ENCODE data around the gene CATSPERD. TPM values are rescaled to one million over a fixed set of nuclear protein-coding genes. Genes with fewer than 3 reads are reported as not detected.

Gene CATSPERD
- total and polyA plus RNA-seq, 2 donors, result not detected

DNA sequence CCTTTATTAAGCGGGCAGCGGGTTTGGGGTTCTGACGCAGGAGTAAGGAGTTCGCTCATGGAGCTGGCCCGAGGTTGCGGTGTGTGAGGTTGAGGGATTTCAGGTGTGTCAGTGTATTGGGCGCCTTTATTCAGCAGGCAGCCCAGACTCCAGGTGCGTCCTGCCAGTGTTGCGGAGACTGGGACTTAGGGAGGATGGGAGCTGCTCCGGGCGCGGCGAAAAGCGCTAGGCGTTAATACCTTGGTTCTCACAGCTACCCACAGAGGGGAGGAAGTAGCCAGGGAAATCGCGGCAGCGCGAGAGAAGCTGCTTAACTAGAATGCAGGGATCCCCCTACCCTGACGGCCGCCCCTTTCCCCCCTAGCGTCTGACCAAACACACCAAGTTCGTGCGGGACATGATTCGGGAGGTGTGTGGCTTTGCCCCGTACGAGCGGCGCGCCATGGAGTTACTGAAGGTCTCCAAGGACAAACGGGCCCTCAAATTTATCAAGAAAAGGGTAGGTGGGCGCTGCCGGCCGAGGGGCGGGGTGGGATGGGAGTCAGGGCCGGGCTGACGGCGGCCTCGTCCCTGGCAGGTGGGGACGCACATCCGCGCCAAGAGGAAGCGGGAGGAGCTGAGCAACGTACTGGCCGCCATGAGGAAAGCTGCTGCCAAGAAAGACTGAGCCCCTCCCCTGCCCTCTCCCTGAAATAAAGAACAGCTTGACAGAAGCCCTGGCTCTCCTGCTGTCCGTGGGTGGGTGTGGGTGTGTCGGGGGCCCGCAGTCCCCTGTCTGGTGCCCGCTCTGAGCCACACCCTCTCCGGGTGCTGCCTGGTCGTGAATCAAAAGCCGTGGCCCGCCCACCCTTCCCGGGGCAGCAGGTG, 29.2 kb upstream of the CATSPERD start:
- WGBS, result 4% methylated on average over 54 of the region's 54 CpGs
- Histone ChIP-seq H3K4me1 (ENCODE audit: insufficient read depth) (no peaks in the 10 kb centered on the region), H3K4me3 (ENCODE audit: low read depth, low read length) (peak overlapping the region; percentile 66), H3K27ac (ENCODE audit: low read depth) (peak overlapping the region; percentile 95), H3K36me3 (ENCODE audit: insufficient read depth) (peaks cover 6% of the 10 kb centered on the region)
- DNase-seq (ENCODE audit: extremely low spot score), result no peak

DNA sequence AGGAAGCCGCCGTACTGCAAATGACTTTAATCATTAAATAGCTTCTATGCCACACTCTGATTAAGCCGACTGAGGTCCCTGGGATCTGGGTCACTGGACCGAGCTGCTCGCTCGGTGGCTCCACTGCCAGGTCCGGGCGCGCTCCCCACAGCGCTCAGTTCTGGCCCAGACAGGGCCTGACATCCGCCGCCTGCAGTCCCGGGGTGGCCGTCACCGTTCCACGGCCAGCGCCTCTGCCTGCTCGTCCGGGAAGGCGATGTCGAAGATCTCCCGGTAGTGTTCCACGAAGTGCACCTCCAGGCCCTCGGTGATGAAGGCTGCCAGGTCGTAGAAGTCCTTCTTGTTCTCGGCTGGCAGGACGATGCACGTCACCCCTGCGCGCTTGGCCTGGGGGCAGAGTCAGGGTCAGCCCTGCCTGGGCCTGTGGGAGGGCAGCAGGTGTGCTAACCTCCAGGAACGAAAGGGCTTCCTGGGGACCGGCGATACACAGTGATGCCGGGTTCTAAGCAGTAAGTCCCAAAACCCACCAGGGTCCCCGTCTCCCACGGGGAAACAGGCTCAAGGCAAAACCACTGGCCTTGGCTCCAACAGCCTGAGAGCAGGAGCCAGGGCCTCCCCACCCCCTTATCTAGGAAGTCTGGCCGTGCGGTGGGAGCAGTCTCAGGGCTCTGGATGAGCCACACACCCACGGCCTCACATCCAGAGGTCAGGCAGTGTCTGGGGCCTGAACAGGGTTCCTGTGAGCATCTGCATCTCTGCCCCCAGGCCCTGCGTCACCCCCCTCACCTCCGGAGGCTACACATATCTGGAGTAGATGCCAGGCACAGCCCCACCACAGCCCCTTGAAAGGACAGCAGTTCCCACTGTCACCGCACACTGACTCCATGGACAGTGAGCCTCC, 28.4 kb upstream of the CATSPERD start:
- WGBS, result 64% methylated on average over 42 of the region's 42 CpGs
- Histone ChIP-seq H3K27ac (ENCODE audit: low read depth) (no peak overlapping the region), H3K4me1 (ENCODE audit: insufficient read depth) (no peaks in the 10 kb centered on the region), H3K4me3 (ENCODE audit: low read depth, low read length) (no peak overlapping the region), H3K36me3 (ENCODE audit: insufficient read depth) (peaks cover 6% of the 10 kb centered on the region)
- DNase-seq (ENCODE audit: extremely low spot score), result no peak

DNA sequence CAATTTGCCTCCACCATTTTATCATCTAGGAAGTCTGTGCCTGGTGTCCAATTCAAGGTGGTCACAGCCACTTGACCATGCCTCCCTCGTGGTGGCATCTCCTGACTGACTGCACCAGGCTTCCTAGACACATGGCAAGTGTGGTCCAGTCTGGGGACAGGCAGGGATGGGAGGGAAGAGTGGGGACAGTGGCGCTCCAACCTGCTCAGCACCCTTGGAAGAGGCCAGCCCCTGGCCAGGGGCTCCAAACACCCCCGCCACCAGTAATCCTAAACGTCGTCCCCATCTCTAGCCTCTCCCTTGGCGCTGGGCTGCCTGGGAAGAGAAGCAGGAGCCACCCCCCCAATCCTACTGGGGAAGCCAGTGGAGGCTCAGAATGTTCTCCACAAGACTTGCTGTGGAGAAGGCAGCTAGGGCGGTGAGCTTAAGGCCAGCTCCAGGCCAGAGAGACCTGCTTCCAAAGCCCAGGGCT, 27.7 kb upstream of the CATSPERD start:
- 74% methylated on average over 7 of the region's 7 CpGs for WGBS
- Histone ChIP-seq H3K4me1 (ENCODE audit: insufficient read depth) (no peaks in the 10 kb centered on the region), H3K36me3 (ENCODE audit: insufficient read depth) (peaks cover 6% of the 10 kb centered on the region), H3K27ac (ENCODE audit: low read depth) (no peak overlapping the region), H3K4me3 (ENCODE audit: low read depth, low read length) (no peak overlapping the region)
- no peak for DNase-seq (ENCODE audit: extremely low spot score)

DNA sequence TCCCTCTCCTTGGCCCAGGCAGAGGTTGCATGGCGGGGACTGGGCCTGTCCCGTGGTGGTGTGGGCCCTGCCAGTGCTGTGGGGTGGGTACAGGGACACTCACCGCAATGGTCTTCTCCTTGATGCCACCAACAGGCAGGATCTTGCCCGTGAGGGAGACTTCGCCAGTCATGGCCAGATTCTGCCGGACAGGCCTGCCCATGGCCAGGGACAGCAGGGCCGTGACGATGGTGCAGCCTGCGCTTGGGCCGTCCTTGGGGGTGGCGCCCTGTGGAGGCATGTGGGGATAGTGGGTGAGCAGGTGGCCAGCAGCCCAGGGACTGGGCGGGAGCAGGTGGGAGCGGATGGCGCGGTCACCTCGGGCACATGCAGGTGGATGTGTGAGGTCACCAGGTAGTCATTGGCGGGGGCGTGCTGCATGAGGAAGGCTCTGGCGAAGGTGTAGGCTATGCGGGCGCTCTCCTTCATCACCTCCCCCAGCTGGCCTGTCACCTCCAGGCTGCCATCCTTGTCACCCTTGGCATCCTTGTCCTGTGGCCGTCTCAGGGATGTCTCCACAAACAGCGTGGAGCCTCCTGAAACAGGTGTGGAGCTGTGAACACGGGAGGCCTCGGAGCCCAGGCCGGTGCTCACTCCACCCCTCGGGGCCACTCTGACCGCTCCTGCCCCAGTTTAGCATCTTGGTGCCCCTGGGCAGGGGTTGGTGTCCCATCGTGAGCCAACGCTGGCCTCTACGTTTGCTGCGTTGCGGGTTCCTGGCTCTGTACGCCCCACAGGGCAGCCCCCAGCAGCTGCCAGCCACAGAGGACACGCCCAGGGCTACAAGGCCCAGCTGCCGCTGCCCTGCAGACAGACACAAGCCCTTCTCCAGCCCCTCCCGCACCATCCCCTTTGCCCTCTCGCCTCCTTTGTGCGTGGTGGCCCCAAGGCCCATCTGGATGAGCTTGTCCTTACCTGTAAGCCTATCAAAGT, 27.0 kb upstream of the CATSPERD start:
- no peak for DNase-seq (ENCODE audit: extremely low spot score)
- Histone ChIP-seq H3K27ac (ENCODE audit: low read depth) (no peak overlapping the region), H3K4me1 (ENCODE audit: insufficient read depth) (no peaks in the 10 kb centered on the region), H3K4me3 (ENCODE audit: low read depth, low read length) (no peak overlapping the region), H3K36me3 (ENCODE audit: insufficient read depth) (peaks cover 6% of the 10 kb centered on the region)
- 84% methylated on average over 39 of the region's 39 CpGs for WGBS

DNA sequence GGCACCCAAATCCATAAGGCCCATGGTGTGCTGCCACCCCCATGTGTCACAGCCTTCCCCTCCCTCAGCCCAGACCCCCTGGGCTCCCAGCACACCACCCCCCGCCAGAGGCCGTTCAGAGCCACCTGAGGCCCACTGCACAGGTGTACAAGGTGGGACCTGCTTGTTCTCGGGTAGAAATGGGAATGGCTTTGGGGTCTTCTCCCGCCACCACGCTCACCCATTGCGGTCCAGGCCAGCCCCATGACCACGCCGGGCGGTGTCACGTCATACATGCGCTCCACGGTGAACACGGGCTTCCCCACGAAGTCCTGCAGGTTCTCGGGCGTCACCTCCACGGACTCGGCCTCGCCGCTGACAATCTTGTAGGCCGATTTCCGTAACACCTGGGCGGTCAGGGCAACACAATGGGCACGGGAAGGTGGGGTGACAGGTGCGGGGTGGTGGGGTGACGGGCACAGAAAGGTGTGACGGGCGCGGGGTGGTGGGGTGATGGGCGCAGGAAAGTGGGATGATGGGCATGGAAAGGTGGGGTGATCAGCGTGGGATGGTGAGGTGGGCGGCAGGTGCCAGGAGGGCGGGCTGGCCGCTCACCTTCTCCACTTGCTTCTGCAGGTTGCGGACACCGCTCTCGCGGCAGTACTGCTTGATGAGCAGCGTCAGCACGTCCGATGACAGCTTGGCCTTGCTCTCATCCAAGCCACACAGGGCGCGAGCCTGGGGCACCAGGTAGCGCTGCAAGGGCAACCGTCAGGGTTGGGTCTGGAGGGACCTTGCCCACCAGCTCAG, 26.1 kb upstream of the CATSPERD start:
- no peaks in the 10 kb centered on the region for H3K4me1 ChIP-seq (ENCODE audit: insufficient read depth)
- H3K4me3 ChIP-seq (ENCODE audit: low read depth, low read length), result no peak overlapping the region
- no peak overlapping the region for H3K27ac ChIP-seq (ENCODE audit: low read depth)
- DNase-seq (ENCODE audit: extremely low spot score), result no peak
- WGBS, result 89% methylated on average over 45 of the region's 45 CpGs
- H3K36me3 ChIP-seq (ENCODE audit: insufficient read depth), result peaks cover 6% of the 10 kb centered on the region

DNA sequence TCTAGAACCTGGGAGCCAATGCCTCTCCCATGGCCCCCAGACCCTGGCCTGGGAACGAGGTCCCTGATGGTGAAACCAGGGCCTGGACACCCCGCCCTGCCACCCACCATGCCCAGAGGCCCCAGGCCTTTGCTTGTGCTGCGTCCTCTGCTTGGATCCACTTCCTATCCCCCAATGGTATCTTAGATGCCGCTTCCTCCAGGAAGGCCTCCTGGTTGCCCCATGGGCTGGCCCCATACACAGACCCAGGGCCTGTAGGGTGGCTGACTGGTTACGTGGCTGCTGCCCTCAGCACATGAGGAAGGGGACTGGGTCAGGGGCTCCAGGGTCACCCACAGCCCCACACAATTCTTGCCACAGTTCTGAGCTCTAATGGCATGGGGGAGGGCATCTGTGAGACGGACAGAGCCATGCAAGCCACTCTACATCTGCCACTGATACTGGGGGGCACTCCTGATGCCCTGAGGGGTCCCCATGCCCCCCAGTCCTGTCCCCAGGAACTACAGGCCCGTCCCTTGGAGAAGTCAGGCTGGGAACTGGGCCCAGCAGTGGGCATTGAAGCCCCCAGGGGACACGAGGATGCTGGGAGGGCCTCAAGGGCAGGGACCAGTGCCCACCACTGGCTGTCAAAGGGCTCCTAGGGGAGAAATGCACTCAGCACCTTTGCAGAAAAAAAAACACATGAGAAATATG, 25.3 kb upstream of the CATSPERD start:
- no peak overlapping the region for H3K27ac ChIP-seq (ENCODE audit: low read depth)
- H3K36me3 ChIP-seq (ENCODE audit: insufficient read depth), result peaks cover 6% of the 10 kb centered on the region
- 85% methylated on average over 8 of the region's 8 CpGs for WGBS
- no peaks in the 10 kb centered on the region for H3K4me1 ChIP-seq (ENCODE audit: insufficient read depth)
- H3K4me3 ChIP-seq (ENCODE audit: low read depth, low read length), result no peak overlapping the region
- no peak for DNase-seq (ENCODE audit: extremely low spot score)

DNA sequence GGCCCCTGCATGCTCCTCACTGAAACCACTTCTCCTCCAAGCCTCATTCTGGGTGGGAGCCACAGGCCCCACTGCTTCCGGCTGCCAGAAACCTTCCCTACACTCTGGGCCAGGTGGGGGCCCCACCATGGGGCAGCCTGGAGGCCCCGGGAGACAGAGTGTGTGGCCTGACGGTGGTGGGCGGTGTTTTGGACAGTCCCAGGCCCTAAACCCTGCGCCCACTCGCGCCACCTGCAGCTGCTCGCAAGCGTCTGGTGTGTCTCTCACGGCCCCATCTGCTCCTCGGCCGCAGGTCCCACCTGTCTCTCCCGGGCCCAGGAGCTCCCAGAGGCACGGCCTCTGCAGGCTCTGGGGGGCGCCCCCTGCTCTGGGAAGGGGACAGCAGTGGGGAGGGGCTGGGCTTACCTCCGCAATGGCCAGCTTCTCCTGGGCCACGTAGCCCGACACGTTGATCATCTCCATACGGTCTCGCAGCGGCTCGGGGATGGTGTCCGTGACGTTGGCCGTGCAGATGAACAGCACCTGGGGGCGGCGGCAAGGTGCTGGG, 24.7 kb upstream of the CATSPERD start:
- Histone ChIP-seq H3K4me1 (ENCODE audit: insufficient read depth) (no peaks in the 10 kb centered on the region), H3K4me3 (ENCODE audit: low read depth, low read length) (no peak overlapping the region), H3K27ac (ENCODE audit: low read depth) (no peak overlapping the region), H3K36me3 (ENCODE audit: insufficient read depth) (peaks cover 6% of the 10 kb centered on the region)
- DNase-seq (ENCODE audit: extremely low spot score), result no peak
- WGBS, result 84% methylated on average over 28 of the region's 28 CpGs

DNA sequence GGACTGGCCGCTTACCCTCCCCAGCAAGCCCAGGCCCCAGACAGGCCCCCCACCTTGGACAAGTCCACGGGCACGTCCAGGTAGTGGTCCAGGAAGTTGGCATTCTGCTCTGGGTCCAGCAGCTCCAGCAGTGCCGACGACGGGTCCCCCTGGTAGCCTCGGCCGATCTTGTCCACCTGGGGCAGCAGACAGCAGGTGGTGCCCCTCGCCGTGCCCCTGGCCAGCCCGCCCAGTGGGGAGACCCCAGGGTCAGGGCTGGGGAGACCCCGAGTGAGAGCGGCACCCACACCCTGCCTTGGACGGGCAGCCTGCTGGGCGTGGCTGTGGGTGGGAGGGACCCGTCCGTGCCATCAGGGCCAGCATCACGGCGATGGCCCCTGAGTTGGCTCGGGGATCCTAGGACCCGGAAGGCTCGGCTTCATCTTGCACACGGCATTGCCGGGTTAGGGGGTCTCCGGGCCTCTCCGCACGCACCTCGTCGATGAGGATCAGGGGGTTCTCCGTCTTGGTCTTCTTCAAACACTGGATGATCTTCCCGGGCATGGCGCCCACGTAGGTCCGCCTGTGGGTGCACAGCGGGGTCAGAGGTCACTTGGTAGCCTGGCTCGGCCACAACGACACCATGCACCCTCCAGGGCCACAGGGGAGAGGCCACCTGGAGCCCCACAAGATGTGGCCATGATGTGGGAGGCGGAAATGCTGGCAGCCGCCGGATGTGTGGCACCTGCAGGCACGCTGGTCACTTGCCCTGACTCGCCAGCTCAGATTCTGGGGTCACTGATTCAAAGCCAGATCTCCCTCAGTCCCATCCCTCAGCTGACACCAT, 24.0 kb upstream of the CATSPERD start:
- no peak for DNase-seq (ENCODE audit: extremely low spot score)
- peaks cover 8% of the 10 kb centered on the region for H3K36me3 ChIP-seq (ENCODE audit: insufficient read depth)
- 88% methylated on average over 42 of the region's 42 CpGs for WGBS

DNA sequence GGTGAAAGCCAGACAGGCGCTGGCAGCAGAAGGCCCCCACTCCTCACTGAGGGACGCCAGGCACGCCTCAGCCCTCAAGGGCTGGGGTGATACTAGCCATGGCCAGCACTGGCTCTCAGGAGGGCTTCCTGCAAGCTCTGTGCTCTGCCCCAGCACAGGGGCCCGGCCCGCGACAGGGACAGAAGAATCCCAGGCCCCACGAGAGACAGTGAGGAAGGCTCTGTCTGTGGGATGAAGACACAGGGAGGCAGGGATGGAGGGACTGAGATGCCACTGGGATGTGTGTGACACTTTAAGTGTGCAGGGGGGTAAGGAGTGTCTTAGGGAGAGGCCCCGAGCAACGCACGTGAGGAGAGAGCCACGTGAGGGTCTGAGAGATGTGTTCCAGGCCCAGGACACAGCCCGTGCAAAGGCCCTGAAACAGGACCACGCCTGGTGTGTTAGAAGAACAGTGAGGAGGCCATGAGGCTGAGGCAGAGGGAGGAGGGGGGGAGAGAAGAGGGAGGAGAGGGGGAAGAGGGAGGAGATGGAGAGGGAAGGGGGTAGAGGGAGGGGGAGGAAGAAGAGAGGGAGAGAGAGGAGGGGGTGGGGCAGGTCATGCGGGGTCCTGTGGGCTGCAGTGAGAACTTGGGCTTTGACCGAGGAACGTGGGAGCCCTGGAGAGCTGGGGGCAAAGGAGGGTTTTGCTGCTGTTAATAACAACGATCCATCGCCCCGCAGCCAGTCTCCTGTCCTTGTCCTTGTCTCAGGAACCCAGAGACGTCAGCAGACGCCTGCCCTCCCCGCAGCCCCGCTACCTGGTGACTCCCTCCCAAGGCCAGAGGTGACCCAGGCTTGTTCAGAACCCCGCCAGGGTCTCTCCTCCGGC, 23.2 kb upstream of the CATSPERD start:
- WGBS, result 77% methylated on average over 25 of the region's 25 CpGs
- H3K4me3 ChIP-seq (ENCODE audit: low read depth, low read length), result no peak overlapping the region
- H3K36me3 ChIP-seq (ENCODE audit: insufficient read depth), result peaks cover 8% of the 10 kb centered on the region
- no peak overlapping the region for H3K27ac ChIP-seq (ENCODE audit: low read depth)
- DNase-seq (ENCODE audit: extremely low spot score), result no peak
- no peaks in the 10 kb centered on the region for H3K4me1 ChIP-seq (ENCODE audit: insufficient read depth)

More for the DNA sequence above, 24.0 kb upstream of the CATSPERD start:
- no peak overlapping the region for H3K27ac ChIP-seq (ENCODE audit: low read depth)
- no peak overlapping the region for H3K4me3 ChIP-seq (ENCODE audit: low read depth, low read length)
- H3K4me1 ChIP-seq (ENCODE audit: insufficient read depth), result no peaks in the 10 kb centered on the region

DNA sequence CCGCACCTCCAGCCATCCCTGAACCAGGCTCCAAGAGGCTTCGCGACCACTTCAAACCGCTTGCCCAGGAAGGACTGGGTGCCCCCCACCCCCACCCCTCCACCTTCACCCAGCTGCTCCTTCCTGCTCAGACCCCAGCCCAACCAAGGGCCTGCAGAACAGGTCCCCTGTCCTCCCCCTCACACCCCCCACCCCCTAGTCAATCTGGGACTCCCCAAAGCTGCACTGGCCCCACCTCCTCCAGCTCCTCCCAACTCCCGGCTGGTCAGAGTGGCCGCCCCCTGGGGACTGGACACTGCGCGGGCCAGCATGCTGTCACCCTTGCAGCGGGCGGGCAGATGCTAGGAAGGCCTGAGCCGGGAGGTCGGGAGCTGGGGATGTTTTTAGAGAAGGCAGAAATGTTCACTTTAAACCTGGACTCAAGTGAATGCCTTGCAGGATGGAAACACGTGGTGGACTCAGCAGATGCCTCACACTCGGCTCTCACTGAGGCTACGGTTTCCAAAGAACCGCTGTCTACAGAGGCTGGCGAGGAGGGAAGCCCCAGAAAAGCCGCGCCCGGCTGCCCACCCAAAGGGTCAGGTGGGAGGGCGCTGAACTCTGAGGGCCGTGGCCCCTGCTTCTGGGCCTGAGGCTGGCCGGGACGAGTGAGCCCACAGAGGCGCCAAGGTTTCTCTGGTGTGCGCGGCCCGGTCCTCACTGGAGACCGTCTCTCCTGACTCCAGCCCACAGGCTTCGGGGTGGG, 22.4 kb upstream of the CATSPERD start:
- H3K4me1 ChIP-seq (ENCODE audit: insufficient read depth), result no peaks in the 10 kb centered on the region
- no peak overlapping the region for H3K4me3 ChIP-seq (ENCODE audit: low read depth, low read length)
- H3K36me3 ChIP-seq (ENCODE audit: insufficient read depth), result peaks cover 8% of the 10 kb centered on the region
- WGBS, result 82% methylated on average over 30 of the region's 30 CpGs
- no peak overlapping the region for H3K27ac ChIP-seq (ENCODE audit: low read depth)
- no peak for DNase-seq (ENCODE audit: extremely low spot score)
